SJSA1 (cell line): ENCODE results near the gene PPIB. TPM values are rescaled to one million over a fixed set of nuclear protein-coding genes. Genes with fewer than 3 reads are reported as not detected.

Experiments used
- DNase-seq, 2 experiments: peaks; one replicate each; pipeline ENCODE4 v3.0.0-alpha.2; 2015 to 2020; ENCODE audit warnings: low spot score in 2 of 2, low read depth in 1 of 2
- H3K27ac ChIP-seq: fragments of 250-450 bp; sonication (Bioruptor Pico); 2 replicates; pipeline ENCODE4 v1.5.1; 2020; ENCODE audit warnings: mild to moderate bottlenecking, moderate library complexity
- H3K27me3 ChIP-seq: fragments of 250-450 bp; sonication (Bioruptor Pico); replicated peaks from 2 replicates; pipeline ENCODE4 v1.5.1; 2020; ENCODE audit warnings: mild to moderate bottlenecking, moderate library complexity
- H3K36me3 ChIP-seq: fragments of 250-450 bp; sonication (Bioruptor Pico); 2 replicates; pipeline ENCODE4 v1.5.1; 2020; ENCODE audit warnings: mild to moderate bottlenecking
- H3K4me1 ChIP-seq: fragments of 250-450 bp; sonication (Bioruptor Pico); replicated peaks from 2 replicates; pipeline ENCODE4 v1.6.1; 2021; ENCODE audit warnings: mild to moderate bottlenecking
- H3K4me3 ChIP-seq: fragments of 250-450 bp; sonication (Bioruptor Pico); 2 replicates; pipeline ENCODE4 v1.5.1; 2020; ENCODE audit warnings: mild to moderate bottlenecking
- H3K9me3 ChIP-seq: fragments of 250-450 bp; sonication (Bioruptor Pico); replicated peaks from 2 replicates; pipeline ENCODE4 v1.5.1; 2020; ENCODE audit warnings: mild to moderate bottlenecking
- total RNA-seq: library from RNA; depleted of rRNA; stranded (reverse); fragments of >200 nt; shearing (Covaris generic); gene quantifications from 2 replicates; pipeline ENCODE4 v1.2.3, GENCODE V29; 2014

PPIB gene
- total RNA-seq, 1 experiment from 2014 or later, result 670 TPM

DNA sequence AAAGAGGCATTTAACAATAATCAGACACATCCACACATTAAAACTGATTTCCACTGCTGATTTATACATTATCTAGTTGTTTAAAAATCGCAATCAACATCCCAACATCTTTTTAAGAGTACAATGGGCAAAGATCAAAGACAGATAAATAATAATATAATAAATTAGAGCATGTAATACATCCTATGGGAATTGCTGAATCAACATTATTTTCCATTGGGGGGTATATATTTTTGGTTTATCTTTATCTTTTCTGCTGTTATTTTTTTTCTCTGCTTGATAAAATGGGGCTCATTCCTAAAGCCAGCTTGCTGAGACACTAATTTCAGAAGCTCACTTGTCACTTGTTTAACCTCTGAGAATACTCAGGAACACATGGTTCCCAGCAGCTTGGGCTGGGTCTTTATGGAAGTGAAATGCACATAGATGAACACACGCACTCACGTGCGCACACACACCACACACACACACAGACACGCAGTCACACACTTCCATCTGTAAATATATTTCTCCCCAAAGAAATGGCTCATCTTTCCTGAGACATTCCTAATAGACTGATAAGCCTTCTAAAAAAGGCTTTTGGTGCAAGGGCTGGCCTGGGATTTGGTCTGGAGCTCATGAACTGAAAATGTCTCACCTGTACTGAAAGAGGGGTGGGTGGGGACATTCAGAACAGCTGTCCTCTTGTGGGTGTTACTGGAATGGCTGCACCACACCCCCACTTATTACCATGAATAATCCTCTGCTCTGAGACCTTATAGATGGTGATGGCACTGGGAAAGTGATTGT is 3.5 kb upstream of the PPIB start:
- H3K27me3 ChIP-seq, result no peaks in the 10 kb centered on the region
- H3K9me3 ChIP-seq, result no peaks in the 10 kb centered on the region
- H3K36me3 ChIP-seq, result peaks cover 17% of the 10 kb centered on the region
- H3K4me3 ChIP-seq, result no peak overlapping the region
- H3K4me1 ChIP-seq, result peaks cover 16% of the 10 kb centered on the region
- DNase-seq, result no peak
- H3K27ac ChIP-seq, result no peak overlapping the region

GRCh38 chr15:64164436-64164835 is 1.6 kb upstream of the PPIB start:
- H3K9me3 ChIP-seq, result no peaks in the 10 kb centered on the region
- no peak overlapping the region for H3K27ac ChIP-seq
- no peak for DNase-seq
- no peaks in the 10 kb centered on the region for H3K27me3 ChIP-seq
- H3K4me1 ChIP-seq, result peaks cover 17% of the 10 kb centered on the region
- H3K4me3 ChIP-seq, result no peak overlapping the region
- H3K36me3 ChIP-seq, result peaks cover 29% of the 10 kb centered on the region

- no peak overlapping the region for H3K27ac ChIP-seq
- no peaks in the 10 kb centered on the region for H3K27me3 ChIP-seq
- peaks cover 35% of the 10 kb centered on the region for H3K36me3 ChIP-seq
- peak overlapping the region; percentile 70 for H3K4me3 ChIP-seq
- H3K4me1 ChIP-seq, result peaks cover 17% of the 10 kb centered on the region
- no peaks in the 10 kb centered on the region for H3K9me3 ChIP-seq
- DNase-seq, result no peak
Measured at GRCh38 chr15:64163659-64164362, 989 bp upstream of the PPIB start.

GRCh38 chr15:64162478-64162868 is 349 bp downstream of the PPIB start:
- no peak for DNase-seq
- Histone ChIP-seq H3K4me1 (peaks cover 17% of the 10 kb centered on the region), H3K27ac (peak overlapping the region; percentile 60), H3K4me3 (peak overlapping the region; percentile 70), H3K36me3 (peaks cover 48% of the 10 kb centered on the region), H3K9me3 (no peaks in the 10 kb centered on the region), H3K27me3 (no peaks in the 10 kb centered on the region)

- no peak for DNase-seq
- peak overlapping the region; percentile 70 for H3K4me3 ChIP-seq
- H3K27me3 ChIP-seq, result no peaks in the 10 kb centered on the region
- H3K27ac ChIP-seq, result peak overlapping the region; percentile 60
- peaks cover 54% of the 10 kb centered on the region for H3K36me3 ChIP-seq
- H3K4me1 ChIP-seq, result peaks cover 17% of the 10 kb centered on the region
- H3K9me3 ChIP-seq, result no peaks in the 10 kb centered on the region
Measured at GRCh38 chr15:64161688-64162477, 939 bp downstream of the PPIB start.

- DNase-seq, result no peak
- no peak overlapping the region for H3K27ac ChIP-seq
- peaks cover 14% of the 10 kb centered on the region for H3K4me1 ChIP-seq
- no peaks in the 10 kb centered on the region for H3K9me3 ChIP-seq
- peaks cover 80% of the 10 kb centered on the region for H3K36me3 ChIP-seq
- no peak overlapping the region for H3K4me3 ChIP-seq
- H3K27me3 ChIP-seq, result no peaks in the 10 kb centered on the region
Measured at GRCh38 chr15:64158363-64159134, 4.3 kb downstream of the PPIB start.

DNA sequence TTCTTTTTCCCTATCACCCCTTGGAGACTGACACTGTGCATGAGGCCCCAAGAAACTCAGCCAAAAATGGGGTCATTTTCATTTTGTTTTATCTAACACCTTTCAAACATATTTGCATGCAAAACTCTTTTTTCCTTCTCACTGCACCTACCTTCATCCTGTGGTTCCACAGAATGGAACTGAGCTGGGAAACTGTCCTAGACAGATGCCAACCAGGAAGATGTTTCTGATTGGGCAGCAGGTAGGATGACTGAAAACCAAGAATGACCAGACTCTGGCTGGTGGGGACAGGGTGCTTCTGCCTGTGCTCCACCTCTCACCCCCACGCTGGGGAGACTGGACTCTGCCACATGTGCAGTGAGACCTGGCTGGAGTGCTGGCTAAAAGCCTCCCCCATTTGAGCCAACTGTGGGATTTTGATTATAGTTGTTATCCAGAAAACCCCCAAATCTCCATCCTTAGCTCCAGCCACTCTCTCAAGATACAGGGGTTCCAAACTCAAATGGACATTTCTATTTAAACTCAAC is 5.2 kb downstream of the PPIB start:
- Histone ChIP-seq H3K4me1 (peaks cover 11% of the 10 kb centered on the region; the same call in 1 of the 2 replicates), H3K27me3 (peaks cover 3% of the 10 kb centered on the region), H3K9me3 (no peaks in the 10 kb centered on the region), H3K27ac (no peak overlapping the region), H3K36me3 (peaks cover 80% of the 10 kb centered on the region), H3K4me3 (no peak overlapping the region)
- no peak for DNase-seq

DNA sequence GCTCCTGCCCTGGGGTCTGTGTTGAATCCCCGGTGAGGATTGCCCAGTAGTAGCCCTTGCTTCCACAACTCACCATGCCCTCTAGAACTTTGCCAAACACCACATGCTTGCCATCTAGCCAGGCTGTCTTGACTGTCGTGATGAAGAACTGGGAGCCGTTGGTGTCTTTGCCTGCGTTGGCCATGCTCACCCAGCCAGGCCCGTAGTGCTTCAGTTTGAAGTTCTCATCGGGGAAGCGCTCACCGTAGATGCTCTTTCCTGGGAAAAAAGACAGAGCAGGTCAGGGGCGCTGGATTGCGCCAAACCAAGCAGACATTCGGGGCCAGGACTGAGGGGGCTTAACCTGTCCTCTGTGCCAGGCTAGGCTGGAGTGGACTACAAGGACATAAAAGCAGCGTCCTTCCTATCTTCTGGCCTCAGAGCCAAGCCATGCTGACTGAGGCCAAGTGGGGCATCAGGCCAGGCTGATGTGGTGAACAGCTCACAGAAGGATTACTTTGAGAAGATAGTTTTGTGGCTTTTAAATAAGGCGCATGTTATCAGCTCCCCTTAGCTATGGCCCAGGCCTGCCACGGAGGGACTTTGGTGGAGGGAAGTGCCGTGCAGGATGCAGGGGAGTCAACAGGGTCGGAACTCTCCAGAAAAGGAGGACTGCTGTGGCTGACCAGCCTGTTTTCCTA is 6.0 kb downstream of the PPIB start:
- Histone ChIP-seq H3K4me1 (peaks cover 12% of the 10 kb centered on the region), H3K27me3 (peaks cover 12% of the 10 kb centered on the region), H3K36me3 (peaks cover 75% of the 10 kb centered on the region), H3K27ac (no peak overlapping the region), H3K9me3 (no peaks in the 10 kb centered on the region), H3K4me3 (no peak overlapping the region)
- no peak for DNase-seq

DNA sequence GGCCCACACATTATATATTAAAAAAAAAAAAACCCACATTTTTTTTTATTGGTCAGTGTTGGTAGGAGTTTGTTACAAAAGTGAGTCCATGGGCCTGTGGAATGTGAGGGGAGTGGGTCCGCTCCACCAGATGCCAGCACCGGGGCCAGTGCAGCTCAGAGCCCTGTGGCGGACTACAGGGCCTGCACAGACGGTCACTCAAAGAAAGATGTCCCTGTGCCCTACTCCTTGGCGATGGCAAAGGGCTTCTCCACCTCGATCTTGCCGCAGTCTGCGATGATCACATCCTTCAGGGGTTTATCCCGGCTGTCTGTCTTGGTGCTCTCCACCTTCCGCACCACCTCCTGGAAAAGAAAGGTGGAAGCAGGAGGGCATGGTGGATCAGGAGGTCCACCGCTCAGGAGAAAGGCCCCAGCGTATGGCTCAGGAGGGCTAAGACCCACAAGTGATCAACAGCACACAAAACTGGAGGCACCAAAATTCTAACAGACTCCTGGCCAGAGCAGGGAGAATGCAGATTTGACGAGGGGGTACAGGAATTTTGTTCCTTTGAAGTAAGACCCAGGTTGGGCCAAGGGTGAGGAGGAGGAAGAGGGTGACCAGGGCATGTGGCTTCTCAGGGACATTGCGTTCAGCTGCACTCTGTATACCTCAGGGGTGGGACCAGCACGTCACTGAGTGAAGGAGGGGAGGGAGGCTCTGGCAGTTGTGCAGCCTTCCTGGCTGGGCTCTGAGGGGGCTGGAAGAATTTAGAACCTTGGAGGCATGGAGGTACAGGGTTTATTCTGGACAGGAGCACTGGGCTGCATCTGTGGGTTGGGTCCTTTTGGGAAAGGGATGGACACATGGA is 6.8 kb downstream of the PPIB start:
- no peak overlapping the region for H3K4me3 ChIP-seq
- H3K27me3 ChIP-seq, result peaks cover 14% of the 10 kb centered on the region
- H3K27ac ChIP-seq, result no peak overlapping the region
- peaks cover 68% of the 10 kb centered on the region for H3K36me3 ChIP-seq
- no peaks in the 10 kb centered on the region for H3K9me3 ChIP-seq
- no peak for DNase-seq
- H3K4me1 ChIP-seq, result peaks cover 11% of the 10 kb centered on the region

DNA sequence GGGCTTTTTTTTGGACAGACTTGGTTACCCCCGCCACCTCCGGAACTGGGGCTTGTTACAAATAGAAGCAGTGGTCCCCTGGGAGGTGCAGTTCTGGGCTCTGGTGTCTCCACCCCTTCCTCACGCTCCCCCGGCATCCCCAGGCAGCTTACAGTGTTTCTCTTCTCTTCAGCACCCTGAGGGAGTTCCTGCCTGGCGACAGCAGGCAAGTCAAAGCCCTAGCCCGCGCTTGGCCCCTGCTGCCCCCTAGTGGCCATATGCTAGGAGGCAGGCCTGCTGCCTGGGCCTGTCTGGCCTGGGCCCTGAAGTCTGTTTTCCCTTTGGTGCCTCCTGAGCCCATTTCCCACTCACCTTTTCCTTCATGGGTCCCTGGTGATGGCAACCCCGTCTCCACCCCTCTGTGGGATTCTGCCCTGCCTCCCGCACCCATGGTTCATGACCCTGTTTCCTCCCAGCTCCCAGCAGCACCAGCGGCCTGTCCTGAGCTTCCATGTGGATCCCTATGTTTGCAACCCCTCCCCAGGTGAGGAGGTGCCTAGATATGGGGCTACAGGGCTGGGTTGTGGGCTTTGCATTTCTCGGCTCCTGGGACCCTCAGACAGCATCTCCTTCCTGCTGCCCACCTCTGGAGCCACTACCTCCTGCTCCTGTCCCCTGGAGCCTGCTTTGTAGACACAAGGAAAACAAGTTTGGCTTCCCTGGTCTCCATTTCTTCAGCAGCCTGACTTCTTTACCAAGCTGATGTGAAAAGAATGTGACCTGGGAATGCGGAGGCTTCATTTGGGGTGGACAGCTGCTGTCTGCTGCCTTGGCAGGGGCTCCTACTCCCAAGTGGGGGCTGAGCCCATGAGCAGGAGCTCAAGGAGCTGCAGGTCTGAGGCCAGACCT is 9.1 kb downstream of the PPIB start:
- peaks cover 14% of the 10 kb centered on the region for H3K27me3 ChIP-seq
- peaks cover 45% of the 10 kb centered on the region for H3K36me3 ChIP-seq
- H3K4me1 ChIP-seq, result peaks cover 12% of the 10 kb centered on the region
- H3K27ac ChIP-seq, result no peak overlapping the region
- DNase-seq, result peak; percentile 76 to 90
- H3K4me3 ChIP-seq, result no peak overlapping the region
- no peaks in the 10 kb centered on the region for H3K9me3 ChIP-seq
